Upper lobe of left lung (tissue), 4 donors: ENCODE data around the gene BAZ1B.

Experiments used
- EP300 ChIP-seq, 4 donors: sonication (generic); formaldehyde crosslinking; IDR thresholded peaks; one replicate each; pipeline ENCODE4 v1.5.1; 2017; ENCODE audit warnings: antibody characterized with exemption in 4 of 4, control low read depth in 2 of 4
- POLR2A ChIP-seq, 4 donors: fragments of 450-650 bp; IDR thresholded peaks; one replicate each; pipeline ENCODE4 v1.5.1; 2016 to 2017; ENCODE audit warnings: antibody characterized with exemption in 4 of 4, mild to moderate bottlenecking in 2 of 4
- POLR2AphosphoS5 ChIP-seq, 2 donors: sonication (generic); formaldehyde crosslinking; IDR thresholded peaks; one replicate each; pipeline ENCODE4 v1.5.1; 2017; ENCODE audit warnings: antibody characterized with exemption in 2 of 2
- TF ChIP-seq, protein P1 (sequence below), 6 experiments: fragments of 450-650 bp in 4 of 6; fragments of 200-600 bp in 2 of 6; sonication (generic) in 2 of 6; IDR thresholded peaks; one replicate each; pipeline ENCODE4 v1.5.1; 2016 to 2019; ENCODE audit warnings: antibody characterized with exemption in 6 of 6

DNA sequence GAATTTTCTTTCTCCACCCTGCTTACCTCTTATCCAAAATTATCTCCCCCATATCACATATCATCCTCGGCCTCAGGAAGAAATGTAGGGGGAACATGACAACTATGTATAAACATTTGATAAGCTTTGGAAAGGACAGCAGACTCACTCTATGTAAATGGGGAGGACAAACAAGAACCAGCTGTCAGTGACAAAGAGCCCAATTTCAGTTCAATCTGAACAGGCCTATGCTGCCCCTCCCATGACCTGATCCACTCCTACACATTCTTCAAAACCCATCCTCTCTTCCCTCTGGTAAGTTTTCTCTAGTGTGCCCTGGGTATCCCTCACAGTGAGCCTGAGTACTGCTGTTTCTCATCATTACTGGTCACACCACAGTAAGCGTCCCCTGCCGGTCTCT lies 67.7 kb downstream of the BAZ1B start:
- TF ChIP-seq, protein P1, sequence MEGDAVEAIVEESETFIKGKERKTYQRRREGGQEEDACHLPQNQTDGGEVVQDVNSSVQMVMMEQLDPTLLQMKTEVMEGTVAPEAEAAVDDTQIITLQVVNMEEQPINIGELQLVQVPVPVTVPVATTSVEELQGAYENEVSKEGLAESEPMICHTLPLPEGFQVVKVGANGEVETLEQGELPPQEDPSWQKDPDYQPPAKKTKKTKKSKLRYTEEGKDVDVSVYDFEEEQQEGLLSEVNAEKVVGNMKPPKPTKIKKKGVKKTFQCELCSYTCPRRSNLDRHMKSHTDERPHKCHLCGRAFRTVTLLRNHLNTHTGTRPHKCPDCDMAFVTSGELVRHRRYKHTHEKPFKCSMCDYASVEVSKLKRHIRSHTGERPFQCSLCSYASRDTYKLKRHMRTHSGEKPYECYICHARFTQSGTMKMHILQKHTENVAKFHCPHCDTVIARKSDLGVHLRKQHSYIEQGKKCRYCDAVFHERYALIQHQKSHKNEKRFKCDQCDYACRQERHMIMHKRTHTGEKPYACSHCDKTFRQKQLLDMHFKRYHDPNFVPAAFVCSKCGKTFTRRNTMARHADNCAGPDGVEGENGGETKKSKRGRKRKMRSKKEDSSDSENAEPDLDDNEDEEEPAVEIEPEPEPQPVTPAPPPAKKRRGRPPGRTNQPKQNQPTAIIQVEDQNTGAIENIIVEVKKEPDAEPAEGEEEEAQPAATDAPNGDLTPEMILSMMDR (IDR thresholded peaks at IDR 0.05), result no peak
- no peak for TF ChIP-seq EP300 (IDR thresholded peaks at IDR 0.05)
- TF ChIP-seq POLR2AphosphoS5 (IDR thresholded peaks at IDR 0.05), result no peak
- no peak for TF ChIP-seq POLR2A (IDR thresholded peaks at IDR 0.05)
